ENCODE results near the gene KLK15.
A peak's percentile ranks its signal among the peaks of the same experiment; 100 is the strongest.

KLK15 gene

GRCh38 chr19:50829801-50830200 lies 3.6 kb downstream of the KLK15 start:
- Histone ChIP-seq H3K27me3 (peaks cover 0 to 2% (median 0%) of the 10 kb centered on the region in 11 experiments; a peak in 3 of 22 replicates), H3K27ac (no peak overlapping the region), H3K4me2 (peak overlapping the region in 4 of 11 experiments; percentile 1 to 30 (median 18); a peak in 4 of 22 replicates), H4K20me1 (no peaks in the 10 kb centered on the region), H3K4me3 (no peak overlapping the region), H3K9me3 (replicated peaks in 1 of 11) (peaks cover 8 to 16% (median 12%) of the 10 kb centered on the region in 11 experiments; a peak in 20 of 22 replicates), H3K9ac (no peak overlapping the region), H3K4me1 (peaks cover 0 to 18% (median 3%) of the 10 kb centered on the region in 10 experiments; a peak in 13 of 20 replicates), H3K36me3 (no peaks in the 10 kb centered on the region)
- TF ChIP-seq Cebpa-rat (IDR thresholded peaks at IDR 0.05) = no peak

DNA sequence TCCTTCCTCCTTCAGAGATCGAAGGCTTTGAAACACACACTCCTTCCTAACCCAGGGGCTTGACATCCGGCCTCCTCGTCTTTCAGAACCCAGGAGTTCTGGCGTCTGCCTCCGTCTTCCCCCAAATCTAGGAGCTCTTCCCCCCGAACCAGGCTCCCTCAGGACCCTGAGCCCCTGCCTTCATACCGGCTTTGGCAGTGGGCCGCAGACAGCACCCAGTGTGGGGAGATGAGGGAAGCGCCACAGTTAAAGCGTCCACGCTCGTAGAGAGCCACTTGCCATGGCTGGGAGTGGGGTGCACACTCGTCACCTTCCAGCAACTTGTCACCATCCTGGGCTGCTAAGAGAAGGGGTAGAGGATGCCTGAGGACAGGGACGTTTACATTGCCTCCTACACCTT lies 5.9 kb downstream of the KLK15 start:
- TF ChIP-seq Cebpa-rat (IDR thresholded peaks at IDR 0.05) = no peak
- Histone ChIP-seq H3K9ac (no peak overlapping the region), H3K9me3 (replicated peaks in 1 of 11) (peaks cover 8 to 16% (median 12%) of the 10 kb centered on the region in 11 experiments; a peak in 20 of 22 replicates), H3K27ac (no peak overlapping the region), H3K36me3 (no peaks in the 10 kb centered on the region), H3K4me3 (no peak overlapping the region), H3K4me2 (no peak overlapping the region), H3K4me1 (peaks cover 15 to 33% (median 21%) of the 10 kb centered on the region in 10 experiments; a peak in 19 of 20 replicates), H3K27me3 (no peaks in the 10 kb centered on the region), H4K20me1 (no peaks in the 10 kb centered on the region)

- no peaks in the 10 kb centered on the region for H3K36me3 ChIP-seq
- H3K4me3 ChIP-seq = no peak overlapping the region
- H3K27me3 ChIP-seq = no peaks in the 10 kb centered on the region
- H4K20me1 ChIP-seq = no peaks in the 10 kb centered on the region
- peaks cover 17 to 41% (median 29%) of the 10 kb centered on the region in 10 experiments; a peak in 19 of 20 replicates for H3K4me1 ChIP-seq
- no peak overlapping the region for H3K9ac ChIP-seq
- peaks cover 8 to 16% (median 12%) of the 10 kb centered on the region in 11 experiments; a peak in 20 of 22 replicates for H3K9me3 ChIP-seq (replicated peaks in 1 of 11)
- TF ChIP-seq Cebpa-rat (IDR thresholded peaks at IDR 0.05) = no peak
- H3K4me2 ChIP-seq = no peak overlapping the region
- no peak overlapping the region for H3K27ac ChIP-seq
Observed at GRCh38 chr19:50826492-50827240, 6.7 kb downstream of the KLK15 start.

DNA sequence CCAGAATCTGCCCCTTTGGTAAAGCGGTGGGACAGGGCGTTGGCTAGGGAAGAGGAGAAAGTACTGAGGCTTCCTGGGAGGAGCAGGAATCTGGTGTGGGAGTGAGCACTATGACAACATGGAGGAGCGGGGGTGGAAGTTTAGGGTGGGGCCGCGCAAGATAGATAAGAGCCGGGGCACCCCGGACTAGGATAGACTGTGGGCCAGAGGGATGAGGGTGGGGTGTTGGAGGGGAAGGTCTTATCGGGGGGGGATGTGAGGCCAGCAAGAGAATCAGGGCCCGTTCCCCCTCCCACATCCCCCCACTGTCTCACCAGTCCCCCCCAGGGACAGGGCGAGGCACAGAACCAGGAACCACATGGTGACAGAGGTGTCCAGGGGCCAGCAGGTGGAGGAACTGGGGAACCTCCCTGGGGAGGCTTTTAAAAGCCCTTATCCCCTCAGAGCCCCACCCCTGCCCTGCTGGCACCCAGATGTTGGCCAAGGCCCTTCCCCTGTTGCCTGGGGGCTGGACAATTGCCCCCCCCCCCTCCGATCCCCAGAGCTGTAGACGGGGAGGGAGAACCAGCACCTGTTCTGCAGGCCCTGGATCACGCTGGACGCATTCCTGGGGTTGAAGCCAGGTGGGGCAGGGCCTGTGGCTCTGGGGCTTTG lies 9.9 kb downstream of the KLK15 start, which contains the start of gene KLK1:
Gene KLK1 (minus strand): TSS at position 399 of the 654 bp plus-strand sequence. CDS start 39 bp downstream, at position 360.
- Histone ChIP-seq H3K9me3 (replicated peaks in 1 of 11) (peaks cover 8 to 16% (median 12%) of the 10 kb centered on the region in 11 experiments; a peak in 20 of 22 replicates), H3K9ac (peak within 1 kb of the TSS in 2 of 11 experiments; percentile 13 to 33; a peak in 2 of 22 replicates), H3K4me1 (peaks cover 46 to 61% (median 57%) of the 10 kb centered on the region in 10 experiments), H3K27me3 (no peaks in the 10 kb centered on the region), H3K36me3 (no peaks in the 10 kb centered on the region), H3K4me3 (no peak within 1 kb of the TSS), H3K27ac (no peak within 1 kb of the TSS), H3K4me2 (peak within 1 kb of the TSS; percentile 29 to 96 (median 92); a peak in 20 of 22 replicates), H4K20me1 (no peaks in the 10 kb centered on the region)
- no peak for TF ChIP-seq Cebpa-rat (IDR thresholded peaks at IDR 0.05)

DNA sequence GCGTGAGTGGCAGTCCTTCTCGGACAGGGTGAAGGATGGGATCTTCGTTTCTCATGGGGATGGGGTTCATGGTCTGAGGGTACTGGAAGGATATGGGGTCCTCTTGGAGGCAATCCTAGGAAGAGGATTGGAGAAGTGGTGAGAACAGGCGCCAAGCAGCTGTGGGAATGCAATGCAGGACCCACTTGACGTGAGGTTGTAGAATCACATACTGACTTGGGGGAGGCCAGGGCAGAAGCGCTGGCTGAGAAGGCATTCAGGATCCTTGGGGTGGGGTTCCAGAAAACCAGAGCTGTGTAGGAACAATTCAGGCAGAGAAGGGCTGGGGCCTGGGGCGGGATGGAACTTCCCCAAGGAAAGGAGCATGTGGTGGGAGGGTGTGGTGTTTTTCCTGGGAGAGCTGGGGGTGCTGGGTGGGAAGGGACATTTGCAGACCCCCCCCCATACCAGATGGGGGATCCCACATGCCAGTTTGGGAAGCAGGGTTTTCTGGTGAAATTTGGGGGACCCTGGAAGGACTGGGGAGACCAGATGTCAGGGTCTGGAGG lies 10.6 kb downstream of the KLK15 start:
- H3K4me2 ChIP-seq = peak overlapping the region; percentile 29 to 96 (median 93); a peak in 21 of 22 replicates
- no peaks in the 10 kb centered on the region for H4K20me1 ChIP-seq
- no peak overlapping the region for H3K9ac ChIP-seq
- H3K4me3 ChIP-seq = no peak overlapping the region
- no peaks in the 10 kb centered on the region for H3K36me3 ChIP-seq
- no peak overlapping the region for H3K27ac ChIP-seq
- peaks cover 52 to 69% (median 65%) of the 10 kb centered on the region in 10 experiments for H3K4me1 ChIP-seq
- no peaks in the 10 kb centered on the region for H3K27me3 ChIP-seq
- peaks cover 8 to 16% (median 12%) of the 10 kb centered on the region in 11 experiments; a peak in 20 of 22 replicates for H3K9me3 ChIP-seq (replicated peaks in 1 of 11)
- no peak for TF ChIP-seq Cebpa-rat (IDR thresholded peaks at IDR 0.05)

GRCh38 chr19:50821622-50822021 lies 11.8 kb downstream of the KLK15 start:
- H3K9ac ChIP-seq = peak overlapping the region in 7 of 11 experiments; percentile 56 to 71 (median 66); a peak in 11 of 22 replicates
- peaks cover 3 to 7% (median 5%) of the 10 kb centered on the region in 11 experiments; a peak in 20 of 22 replicates for H3K9me3 ChIP-seq (replicated peaks in 1 of 11)
- H3K4me1 ChIP-seq = peaks cover 52 to 77% (median 73%) of the 10 kb centered on the region in 10 experiments
- no peaks in the 10 kb centered on the region for H3K36me3 ChIP-seq
- peak overlapping the region in 2 of 10 experiments; percentile 37 to 40; a peak in 3 of 20 replicates for H3K4me3 ChIP-seq
- TF ChIP-seq Cebpa-rat (IDR thresholded peaks at IDR 0.05) = no peak
- H3K27ac ChIP-seq = peak overlapping the region in 10 of 11 experiments; percentile 19 to 76 (median 65); a peak in 16 of 22 replicates
- no peaks in the 10 kb centered on the region for H3K27me3 ChIP-seq
- no peaks in the 10 kb centered on the region for H4K20me1 ChIP-seq
- H3K4me2 ChIP-seq = peak overlapping the region; percentile 74 to 98 (median 94)

- Histone ChIP-seq H3K4me3 (peak overlapping the region; percentile 5 to 58 (median 39); a peak in 14 of 20 replicates), H3K9me3 (replicated peaks in 1 of 11) (peaks cover 0 to 3% (median under 1%) of the 10 kb centered on the region in 11 experiments; a peak in 15 of 22 replicates), H3K4me2 (peak overlapping the region; percentile 74 to 98 (median 94)), H4K20me1 (no peaks in the 10 kb centered on the region), H3K36me3 (no peaks in the 10 kb centered on the region), H3K9ac (peak overlapping the region in 8 of 11 experiments; percentile 37 to 71 (median 66); a peak in 16 of 22 replicates), H3K27me3 (no peaks in the 10 kb centered on the region), H3K4me1 (peaks cover 52 to 77% (median 73%) of the 10 kb centered on the region in 10 experiments), H3K27ac (peak overlapping the region in 10 of 11 experiments; percentile 19 to 76 (median 65); a peak in 19 of 22 replicates)
- TF ChIP-seq Cebpa-rat (IDR thresholded peaks at IDR 0.05) = no peak
Observed at GRCh38 chr19:50821248-50821612, 12.1 kb downstream of the KLK15 start.

- Histone ChIP-seq H3K27ac (peak overlapping the region; percentile 51 to 78 (median 66); a peak in 20 of 22 replicates), H3K4me3 (peak overlapping the region; percentile 26 to 63 (median 44); a peak in 16 of 20 replicates), H3K27me3 (no peaks in the 10 kb centered on the region), H4K20me1 (no peaks in the 10 kb centered on the region), H3K9ac (peak overlapping the region; percentile 57 to 72 (median 70); a peak in 19 of 22 replicates), H3K9me3 (replicated peaks in 1 of 11) (0 out of 22 replicates have a peak, but pooled peaks cover 0 to 1% (median 0%) of the 10 kb centered on the region in 11 experiments), H3K36me3 (no peaks in the 10 kb centered on the region), H3K4me2 (peak overlapping the region; percentile 85 to 98 (median 94)), H3K4me1 (peaks cover 52 to 76% (median 73%) of the 10 kb centered on the region in 10 experiments)
- no peak for TF ChIP-seq Cebpa-rat (IDR thresholded peaks at IDR 0.05)
Observed at GRCh38 chr19:50820549-50821247, 12.7 kb downstream of the KLK15 start.

Data from BLaER1 treated with 17β-estradiol and CSF1 and Interleukin-3, amounts not matched to agents 10 nM and 100 nM (cell line).